WTC11 (cell line): Measurements from ENCODE around the gene PKP2. TPM values are rescaled to one million over a fixed set of nuclear protein-coding genes. Genes with fewer than 3 reads are reported as not detected.

Experiments
- ATAC-seq: fragments of 200-7000 bp; cut with Tn5 transposase; 2 replicates; pipeline ENCODE4 v1.10.0; 2021; ENCODE audit warnings: mild to moderate bottlenecking, moderate library complexity
- CTCF ChIA-PET: fragments of 300-600 bp; sonication (Branson Sonifier 250); formaldehyde crosslinking; loops from one replicate; lab custom pipeline; 2021; ENCODE audit warnings: antibody characterized with exemption; lab: Charles Lee
- POLR2A ChIA-PET: fragments of 350-600 bp; sonication (Branson Sonifier 250); formaldehyde crosslinking; loops from one replicate; lab custom pipeline; 2021; ENCODE audit warnings: antibody characterized with exemption; lab: Charles Lee
- DNase-seq: peaks from one replicate; pipeline ENCODE4 v3.0.0; 2021; ENCODE audit warnings: low spot score
- H3K27ac Mint-ChIP-seq: 2 replicates; pipeline ENCODE4 v1.8.0; 2021; ENCODE audit warnings: mixed read lengths
- H3K27me3 Mint-ChIP-seq: 2 replicates; pipeline ENCODE4 v1.8.0; 2021; ENCODE audit warnings: low read depth, mild to moderate bottlenecking, moderate library complexity, mixed read lengths
- H3K36me3 Mint-ChIP-seq: 2 replicates; pipeline ENCODE4 v1.8.0; 2021; ENCODE audit warnings: mixed read lengths
- H3K4me1 Mint-ChIP-seq: 2 replicates; pipeline ENCODE4 v1.8.0; 2022; ENCODE audit warnings: mixed read lengths
- H3K4me3 Mint-ChIP-seq: 2 replicates; pipeline ENCODE4 v1.8.0; 2021; ENCODE audit warnings: mild to moderate bottlenecking, moderate library complexity, mixed read lengths
- H3K9me3 Mint-ChIP-seq: 2 replicates; pipeline ENCODE4 v1.8.0; 2021; ENCODE audit warnings: mixed read lengths
- AR ChIP-seq: fragments of 250-450 bp; sonication (Bioruptor Pico); IDR thresholded peaks from 2 replicates; pipeline ENCODE4 v1.9.0; 2021; ENCODE audit warnings: mild to moderate bottlenecking
- CBFB ChIP-seq: sonication (generic); formaldehyde crosslinking; IDR thresholded peaks from 2 replicates; pipeline ENCODE4 v1.8.1; 2022; ENCODE audit warnings: mild to moderate bottlenecking, low read depth, missing genetic modification reagents
- CREB1 ChIP-seq: sonication (generic); formaldehyde crosslinking; IDR thresholded peaks from 2 replicates; pipeline ENCODE4 v1.8.0; 2023; ENCODE audit warnings: mild to moderate bottlenecking, missing genetic modification reagents
- CREM ChIP-seq: sonication (generic); formaldehyde crosslinking; IDR thresholded peaks from 2 replicates; pipeline ENCODE4 v1.8.1; 2022; ENCODE audit warnings: mild to moderate bottlenecking, missing genetic modification reagents, moderate library complexity
- FOXJ3 ChIP-seq: sonication (generic); formaldehyde crosslinking; IDR thresholded peaks from 2 replicates; pipeline ENCODE4 v1.9.0; 2021; ENCODE audit warnings: missing genetic modification reagents, mild to moderate bottlenecking, borderline replicate concordance
- HMGA2 ChIP-seq: fragments of 250-450 bp; sonication (Bioruptor Pico); IDR thresholded peaks from 2 replicates; pipeline ENCODE4 v1.4.0; 2021; ENCODE audit warnings: mild to moderate bottlenecking, moderate library complexity
- IRF2 ChIP-seq: sonication (generic); formaldehyde crosslinking; IDR thresholded peaks from 2 replicates; pipeline ENCODE4 v1.8.0; 2022; ENCODE audit warnings: low read depth, missing genetic modification reagents, borderline replicate concordance
- NR1H2 ChIP-seq: sonication (generic); formaldehyde crosslinking; IDR thresholded peaks from 2 replicates; pipeline ENCODE4 v1.9.0; 2021; ENCODE audit warnings: mild to moderate bottlenecking, moderate library complexity, missing genetic modification reagents
- NR3C1 ChIP-seq: sonication (generic); formaldehyde crosslinking; conservative IDR thresholded peaks from 2 replicates; pipeline ENCODE4 v1.8.1; 2023; ENCODE audit warnings: low read depth, mild to moderate bottlenecking, missing genetic modification reagents
- PRRX2 ChIP-seq: fragments of 250-450 bp; sonication (Bioruptor Pico); IDR thresholded peaks from 2 replicates; pipeline ENCODE4 v1.8.0; 2021; ENCODE audit warnings: mild to moderate bottlenecking
- RELA ChIP-seq: sonication (generic); formaldehyde crosslinking; IDR thresholded peaks from 2 replicates; pipeline ENCODE4 v1.8.1; 2022; ENCODE audit warnings: missing genetic modification reagents, mild to moderate bottlenecking, borderline replicate concordance
- RORB ChIP-seq: fragments of 250-450 bp; sonication (Bioruptor Pico); IDR thresholded peaks from 2 replicates; pipeline ENCODE4 v1.9.0; 2021; ENCODE audit warnings: mild to moderate bottlenecking
- SMAD3 ChIP-seq: sonication (generic); formaldehyde crosslinking; IDR thresholded peaks from 2 replicates; pipeline ENCODE4 v1.8.0; 2022; ENCODE audit warnings: missing genetic modification reagents, mild to moderate bottlenecking, borderline replicate concordance
- SMAD4 ChIP-seq: sonication (generic); formaldehyde crosslinking; IDR thresholded peaks from 2 replicates; pipeline ENCODE4 v1.8.0; 2022; ENCODE audit warnings: mild to moderate bottlenecking, missing genetic modification reagents
- STAT6 ChIP-seq: sonication (generic); formaldehyde crosslinking; conservative IDR thresholded peaks from 2 replicates; pipeline ENCODE4 v1.8.1; 2023; ENCODE audit warnings: mild to moderate bottlenecking, low read depth, missing genetic modification reagents, moderate library complexity
- TEAD1 ChIP-seq: sonication (generic); formaldehyde crosslinking; IDR thresholded peaks from 2 replicates; pipeline ENCODE4 v1.8.0; 2022; ENCODE audit warnings: mild to moderate bottlenecking, missing genetic modification reagents
- TEAD4 ChIP-seq: sonication (generic); formaldehyde crosslinking; IDR thresholded peaks from 2 replicates; pipeline ENCODE4 v1.8.0; 2022; ENCODE audit warnings: mild to moderate bottlenecking, missing genetic modification reagents
- TP53 ChIP-seq: sonication (generic); formaldehyde crosslinking; IDR thresholded peaks from 2 replicates; pipeline ENCODE4 v1.8.1; 2023; ENCODE audit warnings: mild to moderate bottlenecking, missing genetic modification reagents
- ZBTB21 ChIP-seq: sonication (generic); formaldehyde crosslinking; IDR thresholded peaks from 2 replicates; pipeline ENCODE4 v1.8.1; 2023; ENCODE audit warnings: mild to moderate bottlenecking, missing genetic modification reagents, borderline replicate concordance
- ZNF219 ChIP-seq: sonication (generic); formaldehyde crosslinking; IDR thresholded peaks from 2 replicates; pipeline ENCODE4 v1.8.0; 2023; ENCODE audit warnings: missing genetic modification reagents, mild to moderate bottlenecking, borderline replicate concordance
- ZNF232 ChIP-seq: sonication (generic); formaldehyde crosslinking; IDR thresholded peaks from 2 replicates; pipeline ENCODE4 v1.8.0; 2022; ENCODE audit warnings: mild to moderate bottlenecking, missing genetic modification reagents
- ZNF317 ChIP-seq: sonication (generic); formaldehyde crosslinking; IDR thresholded peaks from 2 replicates; pipeline ENCODE4 v1.8.1; 2023; ENCODE audit warnings: low read depth, mild to moderate bottlenecking, moderate library complexity, missing genetic modification reagents, borderline replicate concordance
- ZNF425 ChIP-seq: fragments of 250-450 bp; sonication (Bioruptor Pico); conservative IDR thresholded peaks from 2 replicates; pipeline ENCODE4 v1.9.0; 2021; ENCODE audit warnings: mild to moderate bottlenecking
- ZNF671 ChIP-seq: fragments of 250-450 bp; sonication (Bioruptor Pico); IDR thresholded peaks from 2 replicates; pipeline ENCODE4 v1.8.0; 2021; ENCODE audit warnings: mild to moderate bottlenecking
- total RNA-seq: library from RNA; stranded (reverse); gene quantifications from 3 replicates; pipeline ENCODE4 v1.2.3, GENCODE V29; 2021

Gene PKP2
- total RNA-seq, 1 experiment from 2014 or later, result 22.0 TPM

GRCh38 chr12:32860192-32860591 lies 36.4 kb downstream of the PKP2 start (continued):
- TF ChIP-seq STAT6 (CRISPR knock-in tag) (no peak), RORB (no peak)

GRCh38 chr12:32859389-32859788 lies 37.2 kb downstream of the PKP2 start:
- Mint-ChIP-seq H3K4me1 (peaks cover 5% of the 10 kb centered on the region; the same call in 1 of the 2 replicates), H3K4me3 (no peak overlapping the region), H3K9me3 (no peaks in the 10 kb centered on the region), H3K36me3 (no peaks in the 10 kb centered on the region), H3K27ac (no peak overlapping the region), H3K27me3 (no peaks in the 10 kb centered on the region)
- ChIA-PET CTCF (interaction anchor here (0.8 to 1.2 kb wide), 2 partner anchors 27 to 104 kb away, joined by 3 read pairs; partner anchors contain the start of gene YARS2), POLR2A (no interaction called here)
- DNase-seq, result no peak
- TF ChIP-seq HMGA2 (CRISPR knock-in tag) (no peak), RELA (no peak), CBFB (CRISPR knock-in tag) (no peak), ZBTB21 (CRISPR knock-in tag) (no peak), ZNF425 (CRISPR knock-in tag) (no peak), ZNF232 (CRISPR knock-in tag) (no peak), ZNF219 (CRISPR knock-in tag) (no peak), FOXJ3 (CRISPR knock-in tag) (no peak), TP53 (CRISPR knock-in tag) (no peak)
- ATAC-seq, result no peak

GRCh38 chr12:32854716-32855115 lies 41.9 kb downstream of the PKP2 start:
- DNase-seq (no peak), ATAC-seq (no peak)
- H3K27ac Mint-ChIP-seq, result peak overlapping the region; percentile 4
- TF ChIP-seq CREB1, result no peak
- TF ChIP-seq ZNF671 (CRISPR knock-in tag), result no peak
- no peak for TF ChIP-seq TEAD4
- TF ChIP-seq NR1H2, result no peak
- no peak for TF ChIP-seq TEAD1 (CRISPR knock-in tag)
- TF ChIP-seq ZNF317, result no peak
- H3K36me3 Mint-ChIP-seq, result peaks cover 6% of the 10 kb centered on the region
- no peaks in the 10 kb centered on the region for H3K9me3 Mint-ChIP-seq
- no peak overlapping the region for H3K4me3 Mint-ChIP-seq
- ChIA-PET POLR2A (no interaction called here), CTCF (no interaction called here)
- H3K4me1 Mint-ChIP-seq, result peaks cover 23% of the 10 kb centered on the region
- no peaks in the 10 kb centered on the region for H3K27me3 Mint-ChIP-seq

GRCh38 chr12:32854097-32854496 lies 42.5 kb downstream of the PKP2 start:
- POLR2A ChIA-PET, result no interaction called here
- H3K36me3 Mint-ChIP-seq, result peaks cover 11% of the 10 kb centered on the region
- peaks cover 23% of the 10 kb centered on the region for H3K4me1 Mint-ChIP-seq
- H3K27me3 Mint-ChIP-seq, result no peaks in the 10 kb centered on the region
- no peak for DNase-seq
- no peak overlapping the region for H3K4me3 Mint-ChIP-seq
- H3K27ac Mint-ChIP-seq, result peak overlapping the region; percentile 18; the same call in 1 of the 2 replicates
- CTCF ChIA-PET, result interaction anchor here (0.6 to 1.0 kb wide), 2 partner anchors 53 to 98 kb away, joined by 4 read pairs; partner anchors contain the start of gene YARS2
- TF ChIP-seq AR (CRISPR knock-in tag) (no peak), TEAD4 (no peak), CREM (CRISPR knock-in tag) (no peak), SMAD4 (CRISPR knock-in tag) (no peak), NR3C1 (CRISPR knock-in tag) (no peak), SMAD3 (no peak), PRRX2 (CRISPR knock-in tag) (no peak), IRF2 (no peak)
- ATAC-seq, result no peak
- no peaks in the 10 kb centered on the region for H3K9me3 Mint-ChIP-seq
